ENCODE data around the gene ENTR1. TPM values are rescaled to one million over a fixed set of nuclear protein-coding genes. Genes with fewer than 3 reads are reported as not detected.

ENTR1 gene
- total and polyA plus RNA-seq, 2 of the 13 experiments (the other 11 are each of a cell fraction or from before 2014, with no cell fraction given) = 70.1 to 76.4 TPM

DNA sequence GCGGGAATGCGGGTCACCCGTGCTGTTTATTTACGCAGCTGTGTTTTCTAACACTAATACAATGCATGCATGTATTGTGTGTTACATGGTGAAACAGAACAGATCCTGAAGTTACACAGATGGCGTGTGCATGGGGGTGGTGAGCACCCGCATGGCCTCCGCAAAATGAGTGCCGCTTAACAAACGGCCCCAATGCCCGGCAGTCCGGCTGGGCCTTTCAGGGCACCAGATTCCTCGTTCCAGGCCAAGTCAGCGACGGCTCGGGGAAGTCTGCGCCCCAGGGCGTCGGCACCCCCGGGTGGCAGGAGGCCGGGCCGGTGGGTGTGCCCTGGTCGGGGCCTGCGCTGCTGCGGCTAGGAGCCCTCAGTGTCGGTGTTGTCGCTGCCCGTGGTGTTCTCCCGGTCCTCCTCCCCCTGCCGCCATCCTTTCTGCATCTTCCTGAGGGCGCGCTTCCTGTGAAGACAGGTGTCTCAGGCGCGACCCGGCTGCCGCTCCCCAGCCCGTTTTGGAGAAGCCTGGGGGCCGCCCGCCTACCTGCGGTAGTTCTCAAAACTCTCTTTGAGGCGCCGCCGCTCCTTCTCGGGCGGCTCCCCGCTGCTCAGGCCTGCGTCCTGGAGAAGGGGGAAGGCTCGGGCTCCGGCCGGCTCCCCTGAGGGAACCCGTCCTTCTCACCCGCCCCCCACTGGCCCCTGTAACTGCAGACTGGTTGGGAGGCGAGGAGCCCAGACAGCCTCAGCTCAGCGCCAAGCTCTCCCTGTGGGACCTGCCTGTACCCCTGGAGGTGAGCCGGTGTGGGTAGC, 46.3 kb downstream of the ENTR1 start (continued):
- TF ChIP-seq RARG (CRISPR knock-in tag; IDR thresholded peaks at IDR 0.05; ENCODE audit: low read depth) (no peak), ZNF503 (CRISPR knock-in tag; IDR thresholded peaks at IDR 0.05) (no peak), ATF7-NPFF (CRISPR knock-in tag; IDR thresholded peaks at IDR 0.05; ENCODE audit: low read depth) (peak; percentile 60), MAFG (CRISPR knock-in tag; IDR thresholded peaks at IDR 0.05) (no peak), STAT6 (CRISPR knock-in tag; IDR thresholded peaks at IDR 0.05; ENCODE audit: borderline replicate concordance) (no peak), ZSCAN22 (CRISPR knock-in tag; IDR thresholded peaks at IDR 0.05) (no peak), EEA1 (CRISPR knock-in tag; IDR thresholded peaks at IDR 0.05; ENCODE audit: borderline replicate concordance) (no peak), MZF1 (CRISPR knock-in tag; IDR thresholded peaks at IDR 0.05; ENCODE audit: borderline replicate concordance) (no peak), ATM (IDR thresholded peaks at IDR 0.05; ENCODE audit: borderline replicate concordance) (no peak), KDM3A (CRISPR knock-in tag; IDR thresholded peaks at IDR 0.05; ENCODE audit: low read depth) (no peak), KLF16 (CRISPR knock-in tag; IDR thresholded peaks at IDR 0.05) (no peak), ZNF550 (CRISPR knock-in tag; IDR thresholded peaks at IDR 0.05; ENCODE audit: borderline replicate concordance) (peak; percentile 33; the same call in 1 of the 2 replicates), RXRA (CRISPR knock-in tag; IDR thresholded peaks at IDR 0.05) (peak; percentile 44), NFKBIZ (CRISPR knock-in tag; IDR thresholded peaks at IDR 0.05) (no peak), SP5 (CRISPR knock-in tag; IDR thresholded peaks at IDR 0.05; ENCODE audit: borderline replicate concordance, low read depth) (no peak), CBX2 (IDR thresholded peaks at IDR 0.05; ENCODE audit: low read depth, low read length) (no peak), CBX2 (CRISPR knock-in tag; IDR thresholded peaks at IDR 0.05; ENCODE audit: low read depth) (no peak), GATA4 (IDR thresholded peaks at IDR 0.05; ENCODE audit: borderline replicate concordance, low read depth) (no peak), FOSL2 (CRISPR knock-in tag; IDR thresholded peaks at IDR 0.05) (no peak), ZNF432 (CRISPR knock-in tag; IDR thresholded peaks at IDR 0.05; ENCODE audit: borderline replicate concordance) (no peak), GATAD2A (CRISPR knock-in tag; IDR thresholded peaks at IDR 0.05) (no peak), CREM (IDR thresholded peaks at IDR 0.05) (no peak), CREM (CRISPR knock-in tag; IDR thresholded peaks at IDR 0.05) (no peak), ZNF510 (CRISPR knock-in tag; IDR thresholded peaks at IDR 0.05; ENCODE audit: low read depth) (no peak), MEIS2 (CRISPR knock-in tag; IDR thresholded peaks at IDR 0.05) (no peak), PHF8 (CRISPR knock-in tag; IDR thresholded peaks at IDR 0.05) (no peak)
- TF ChIP-seq, protein P1, sequence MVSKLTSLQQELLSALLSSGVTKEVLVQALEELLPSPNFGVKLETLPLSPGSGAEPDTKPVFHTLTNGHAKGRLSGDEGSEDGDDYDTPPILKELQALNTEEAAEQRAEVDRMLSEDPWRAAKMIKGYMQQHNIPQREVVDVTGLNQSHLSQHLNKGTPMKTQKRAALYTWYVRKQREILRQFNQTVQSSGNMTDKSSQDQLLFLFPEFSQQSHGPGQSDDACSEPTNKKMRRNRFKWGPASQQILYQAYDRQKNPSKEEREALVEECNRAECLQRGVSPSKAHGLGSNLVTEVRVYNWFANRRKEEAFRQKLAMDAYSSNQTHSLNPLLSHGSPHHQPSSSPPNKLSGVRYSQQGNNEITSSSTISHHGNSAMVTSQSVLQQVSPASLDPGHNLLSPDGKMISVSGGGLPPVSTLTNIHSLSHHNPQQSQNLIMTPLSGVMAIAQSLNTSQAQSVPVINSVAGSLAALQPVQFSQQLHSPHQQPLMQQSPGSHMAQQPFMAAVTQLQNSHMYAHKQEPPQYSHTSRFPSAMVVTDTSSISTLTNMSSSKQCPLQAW (CRISPR knock-in tag; IDR thresholded peaks at IDR 0.05) = peak; percentile 58

All from HepG2 (cell line).